GM12872 (cell line): ENCODE measurements around the gene UVRAG.

ENCODE experiments used
- CTCF ChIP-seq: IDR thresholded peaks from 3 replicates; pipeline ENCODE4 v1.5.1; 2011; ENCODE audit warnings: low read depth, mild to moderate bottlenecking, low read length, moderate library complexity; ENCODE audit not compliant: insufficient read depth

Gene UVRAG

GRCh38 chr11:75784506-75784905 is 30.5 kb upstream of the UVRAG start:
- no peak for TF ChIP-seq CTCF

GRCh38 chr11:75785187-75785586 is 29.8 kb upstream of the UVRAG start:
- no peak for TF ChIP-seq CTCF

GRCh38 chr11:75786101-75786736 is 28.8 kb upstream of the UVRAG start:
- peak; percentile 13; the same call in 1 of the 3 replicates for TF ChIP-seq CTCF

- TF ChIP-seq CTCF, result no peak
Observed at GRCh38 chr11:75789521-75789920, 25.5 kb upstream of the UVRAG start.

- no peak for TF ChIP-seq CTCF
Observed at GRCh38 chr11:75790986-75791385, 24.0 kb upstream of the UVRAG start.

- no peak for TF ChIP-seq CTCF
Observed at GRCh38 chr11:75792127-75792731, 22.8 kb upstream of the UVRAG start.

- TF ChIP-seq CTCF, result no peak
Observed at GRCh38 chr11:75792997-75793800, 21.8 kb upstream of the UVRAG start.
